HG03175 (cell line): ENCODE measurements around the gene CFAP77.

Experiments
- ATAC-seq: cut with Tn5 transposase; IDR thresholded peaks from one replicate; pipeline ENCODE4 v1.9.1; 2021; ENCODE audit warnings: mild to moderate bottlenecking, moderate library complexity; ENCODE audit not compliant: unreplicated experiment

CFAP77 gene

DNA sequence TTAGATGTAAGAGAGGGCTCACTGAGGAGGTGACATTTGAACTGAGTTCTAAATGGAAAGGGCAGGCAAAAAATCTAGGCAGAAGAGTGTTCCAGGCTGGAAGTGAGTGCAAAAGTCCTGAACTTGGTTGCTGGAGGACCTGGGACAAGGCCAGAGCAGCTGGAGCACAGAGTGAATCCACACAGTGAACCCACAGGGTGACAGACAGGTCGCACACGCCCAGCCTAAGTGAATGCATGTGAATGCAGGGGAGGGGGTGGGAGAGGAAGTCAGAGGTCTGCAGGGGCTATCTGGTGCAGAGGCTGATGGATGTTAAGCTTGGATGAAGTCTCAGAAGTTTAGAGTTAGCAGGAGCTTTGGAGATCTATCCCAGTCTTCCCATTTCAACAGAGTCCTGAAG, 2.8 kb upstream of the CFAP77 start:
- ATAC-seq = no peak

DNA sequence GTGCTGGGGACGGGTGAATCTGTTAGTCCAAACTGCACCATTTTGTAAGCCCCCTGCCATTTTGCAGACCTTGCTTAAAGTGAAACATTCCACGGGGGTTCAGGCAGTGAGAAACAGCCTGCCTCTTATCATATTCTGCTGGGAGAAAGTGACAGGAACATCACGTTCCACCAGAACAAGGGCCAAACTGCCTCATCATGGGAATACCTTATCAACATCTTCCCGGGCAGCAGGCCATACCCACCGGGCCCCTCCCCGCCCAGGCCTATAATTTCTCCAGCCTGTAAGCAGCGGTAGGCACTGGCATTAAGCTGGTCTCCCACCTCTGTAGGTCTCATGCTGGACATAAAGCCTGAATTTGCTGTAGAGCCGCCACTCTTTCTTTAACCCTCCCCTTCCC, 1.5 kb upstream of the CFAP77 start:
- no peak for ATAC-seq

DNA sequence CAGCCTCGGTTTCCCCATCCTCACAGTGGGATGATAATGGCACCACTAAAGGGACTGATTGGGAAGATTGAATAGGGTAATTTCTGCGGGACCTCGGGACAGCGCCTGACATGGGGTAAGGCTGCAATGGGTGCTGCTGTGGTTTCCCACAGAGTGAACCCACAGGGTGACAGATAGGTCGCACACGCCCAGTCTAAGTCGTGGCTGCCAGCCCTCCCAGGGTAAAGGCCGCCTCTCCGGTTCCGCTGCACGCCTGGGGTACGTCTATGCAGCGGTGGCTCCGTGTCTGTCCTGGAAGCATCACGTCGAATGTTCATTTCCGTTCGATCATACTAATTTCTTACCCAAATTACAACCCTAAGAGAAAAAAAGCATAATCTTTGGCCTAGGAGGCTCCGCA, 631 bp downstream of the CFAP77 start:
- no peak for ATAC-seq

DNA sequence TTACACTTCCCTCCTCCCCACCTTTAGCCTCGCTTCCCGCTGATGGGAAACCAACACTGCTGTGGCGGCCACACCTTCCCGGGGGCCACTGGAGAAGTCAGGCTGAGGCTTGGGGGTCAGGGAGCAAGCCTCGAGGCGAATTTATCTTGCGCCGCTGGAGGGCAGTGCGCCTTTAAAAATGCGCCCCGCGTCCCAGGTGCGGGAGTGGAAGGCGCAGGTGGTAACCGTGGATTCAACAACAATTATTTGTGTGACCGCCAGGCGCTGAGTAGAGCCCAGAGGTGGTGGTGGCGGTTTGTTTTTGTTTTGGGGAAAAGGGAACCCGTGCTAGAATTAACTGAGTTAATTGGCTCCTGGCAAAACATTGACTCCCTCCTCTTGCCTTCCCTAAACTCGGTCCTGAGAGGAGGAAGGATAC, 1.1 kb downstream of the CFAP77 start:
- ATAC-seq = peak; percentile 24

DNA sequence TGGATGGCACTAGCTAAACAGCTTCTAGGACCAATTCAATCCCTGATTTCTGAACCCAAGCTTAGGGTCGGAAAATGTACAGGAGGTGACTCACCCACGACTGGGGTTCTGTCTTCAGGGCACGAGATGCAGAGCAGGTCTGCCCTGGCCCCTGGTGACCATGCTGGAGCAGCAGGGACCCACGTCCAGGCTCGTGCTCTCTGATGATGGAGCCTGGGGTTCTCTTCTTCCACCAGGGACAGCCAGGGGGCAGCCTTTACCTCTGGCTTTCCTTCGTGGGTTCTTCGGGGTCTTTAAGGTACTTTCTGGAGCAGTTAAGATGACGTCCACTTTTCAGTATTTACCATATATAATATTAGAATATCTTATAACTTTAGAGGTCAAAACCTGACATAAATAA, 2.1 kb downstream of the CFAP77 start:
- no peak for ATAC-seq

DNA sequence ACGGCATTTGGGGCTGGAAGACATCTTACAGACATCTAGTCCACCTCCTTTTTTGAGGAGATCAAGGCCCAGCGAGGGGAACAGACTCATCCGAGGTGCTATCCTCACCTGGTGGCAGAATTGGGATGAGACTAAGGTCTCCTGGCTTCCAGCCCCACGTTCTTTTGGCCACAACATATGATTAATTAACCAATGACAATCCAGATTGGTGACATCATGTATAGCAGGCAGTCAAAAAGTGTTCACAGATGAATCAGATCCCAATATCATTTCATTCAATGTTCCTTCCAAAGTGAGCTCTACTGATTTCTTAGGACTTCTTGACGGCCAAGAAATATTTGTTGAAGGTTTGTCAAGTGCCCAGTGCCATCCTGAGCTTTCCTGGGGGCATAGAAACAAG, 3.9 kb downstream of the CFAP77 start:
- no peak for ATAC-seq

DNA sequence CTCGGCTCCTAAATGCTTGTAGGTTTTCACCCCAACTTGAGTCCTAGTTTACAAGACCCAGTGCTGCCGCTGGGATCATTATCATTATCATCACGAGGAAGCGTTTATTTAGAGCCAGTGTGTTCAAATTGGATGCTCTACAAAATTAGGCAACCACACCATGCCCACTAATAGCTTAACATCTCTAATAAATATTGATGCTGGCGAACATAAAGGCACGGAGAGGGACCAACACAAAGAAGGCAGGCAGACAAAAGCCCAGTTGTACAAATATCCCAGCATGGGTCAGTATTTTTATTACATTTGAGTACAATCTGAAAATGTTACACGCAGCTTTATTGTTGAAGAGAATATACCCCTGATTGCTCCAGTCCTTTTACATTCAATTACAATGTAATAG, 4.7 kb downstream of the CFAP77 start:
- no peak for ATAC-seq

DNA sequence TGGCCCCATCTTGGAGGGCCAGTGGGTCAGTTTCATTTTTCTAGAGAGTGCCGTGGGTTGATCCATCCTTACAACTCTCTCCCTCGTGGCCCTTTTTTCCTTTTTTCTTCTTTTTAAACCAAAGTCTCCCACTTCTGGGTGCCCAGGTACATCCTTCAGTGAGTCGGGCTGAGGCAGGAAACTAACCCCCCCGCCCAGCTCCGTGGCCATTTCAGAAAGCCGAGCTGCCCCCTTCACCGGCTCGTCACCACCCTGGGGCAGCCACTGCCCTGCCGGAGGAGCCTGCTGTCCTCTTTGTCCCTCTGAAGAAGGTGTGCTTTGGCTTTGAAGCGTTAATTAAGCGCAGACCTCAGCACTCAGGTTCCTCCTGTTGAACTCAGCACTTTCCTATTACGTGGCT, 5.2 kb downstream of the CFAP77 start:
- no peak for ATAC-seq

DNA sequence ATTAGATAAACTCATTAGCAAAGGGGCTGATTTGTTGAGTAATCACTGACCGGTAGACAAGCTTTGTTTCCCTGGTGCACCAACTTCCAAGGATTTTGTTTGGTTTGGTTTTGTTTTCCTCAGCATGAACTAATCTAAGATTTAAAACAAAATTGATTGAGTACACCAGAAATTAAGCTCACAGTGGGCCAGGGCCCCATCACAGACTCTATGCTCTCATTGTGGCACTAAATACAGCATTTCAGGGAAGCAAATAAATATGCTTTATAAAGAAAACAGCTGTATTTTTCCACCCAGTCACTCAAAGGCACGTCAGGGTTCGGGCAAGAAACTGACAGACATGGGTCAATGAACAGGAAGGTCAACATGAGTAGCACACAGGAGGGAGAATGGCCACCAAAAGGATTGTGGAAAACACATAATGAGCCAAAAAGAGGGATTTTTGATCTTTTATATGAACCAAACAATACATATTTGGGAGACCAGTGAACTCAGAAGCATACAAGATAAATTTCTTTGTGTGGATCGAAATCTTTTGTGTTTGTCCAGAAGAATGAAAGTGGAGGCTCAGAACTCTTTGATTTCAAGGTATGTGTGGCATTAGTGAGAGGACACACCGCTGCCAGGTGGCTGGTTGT, 8.8 kb downstream of the CFAP77 start:
- no peak for ATAC-seq

DNA sequence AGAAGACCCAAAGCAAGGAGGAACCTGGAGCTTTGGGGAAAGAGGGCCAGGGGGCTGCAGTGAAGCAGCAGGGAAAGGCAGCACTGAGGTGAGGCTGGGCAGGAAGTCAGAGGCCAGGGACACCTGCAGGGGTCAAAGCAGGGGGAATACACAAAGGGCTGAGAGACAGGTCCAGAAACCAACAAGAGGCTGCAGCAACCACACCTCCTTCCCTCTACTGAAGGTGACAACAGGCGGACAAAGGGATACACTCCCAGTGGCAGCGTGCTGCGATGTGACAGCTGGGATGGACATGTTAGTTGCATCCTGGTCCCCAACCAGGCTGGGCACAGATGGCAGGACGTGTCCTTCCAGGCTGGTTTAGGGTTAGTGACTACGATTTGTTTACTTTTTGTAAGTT, 12.6 kb downstream of the CFAP77 start:
- no peak for ATAC-seq

DNA sequence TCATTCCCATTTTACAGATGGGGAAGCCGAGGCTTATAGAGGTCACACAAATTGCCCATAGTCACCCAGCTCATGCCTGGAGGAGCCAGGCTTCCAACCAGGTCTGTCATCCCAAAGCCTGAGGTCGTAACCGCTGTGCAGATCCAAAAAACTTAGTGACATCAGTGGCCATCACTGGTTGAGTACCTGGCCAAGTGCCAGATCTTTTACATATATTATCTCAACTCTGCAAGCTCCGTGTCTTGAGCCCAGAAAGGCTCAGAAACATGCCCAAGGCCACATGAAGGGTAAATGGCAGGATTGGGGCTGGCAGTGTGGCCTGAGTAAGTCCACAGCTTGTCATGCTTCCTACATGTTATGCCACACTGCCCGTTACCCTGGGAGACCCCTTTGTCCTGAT, 13.5 kb downstream of the CFAP77 start:
- ATAC-seq = no peak

DNA sequence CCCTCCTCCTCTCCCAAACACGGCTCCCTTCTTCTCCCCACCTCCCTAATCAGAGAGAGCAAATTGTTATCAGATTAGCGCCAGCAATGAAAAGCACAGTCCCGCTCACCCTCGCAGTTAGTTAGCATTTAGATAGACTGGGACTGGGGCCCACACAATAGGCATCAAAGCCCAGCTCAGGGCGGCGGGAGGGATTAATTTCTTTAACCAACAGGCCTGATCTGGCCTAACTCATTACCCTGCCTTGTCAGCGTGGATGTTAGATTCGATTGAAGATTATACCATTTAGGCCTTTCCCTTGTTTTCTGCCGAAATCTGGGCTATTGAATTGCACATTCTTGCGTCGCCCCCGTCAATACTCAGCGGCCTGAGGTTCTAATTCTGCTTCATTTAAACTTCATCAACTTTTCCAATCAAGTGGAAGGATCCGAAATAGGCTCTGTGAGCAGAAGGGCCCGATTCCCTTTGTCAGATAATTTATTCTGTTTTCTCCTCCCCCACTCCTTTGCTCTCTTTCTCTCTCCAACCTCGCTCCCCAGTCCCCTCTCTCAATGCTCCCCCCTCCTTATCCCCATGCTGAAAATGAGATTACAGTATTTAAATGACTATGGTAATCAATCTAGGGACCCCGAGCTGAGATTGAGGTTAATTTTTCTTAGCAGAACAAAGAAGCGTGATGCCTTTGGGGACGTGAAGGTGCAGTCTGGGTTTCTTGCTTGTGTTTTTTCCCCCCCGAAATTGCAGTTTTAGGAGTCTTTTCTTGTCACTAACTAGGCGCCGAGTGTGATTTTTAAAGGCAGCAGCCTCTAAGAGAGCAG, 15.1 kb downstream of the CFAP77 start:
- ATAC-seq = no peak

DNA sequence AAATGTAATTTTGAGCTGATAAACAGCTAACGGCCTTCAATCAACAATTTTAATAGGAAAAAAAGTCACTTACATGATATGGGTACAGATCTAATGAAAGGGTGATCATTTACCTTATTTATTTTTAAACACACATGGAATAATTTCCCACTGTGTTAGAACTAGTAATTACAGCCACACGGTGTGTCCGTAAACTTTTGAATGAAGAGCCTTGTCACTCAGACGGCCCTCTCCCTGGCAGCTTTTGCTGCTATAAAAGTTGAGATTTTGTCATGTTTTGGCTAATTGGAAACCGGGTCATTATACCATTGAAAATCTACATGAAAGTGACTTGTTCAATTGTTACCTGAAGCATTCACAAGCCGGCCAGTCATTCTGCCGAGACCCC, 15.7 kb downstream of the CFAP77 start:
- ATAC-seq = no peak

DNA sequence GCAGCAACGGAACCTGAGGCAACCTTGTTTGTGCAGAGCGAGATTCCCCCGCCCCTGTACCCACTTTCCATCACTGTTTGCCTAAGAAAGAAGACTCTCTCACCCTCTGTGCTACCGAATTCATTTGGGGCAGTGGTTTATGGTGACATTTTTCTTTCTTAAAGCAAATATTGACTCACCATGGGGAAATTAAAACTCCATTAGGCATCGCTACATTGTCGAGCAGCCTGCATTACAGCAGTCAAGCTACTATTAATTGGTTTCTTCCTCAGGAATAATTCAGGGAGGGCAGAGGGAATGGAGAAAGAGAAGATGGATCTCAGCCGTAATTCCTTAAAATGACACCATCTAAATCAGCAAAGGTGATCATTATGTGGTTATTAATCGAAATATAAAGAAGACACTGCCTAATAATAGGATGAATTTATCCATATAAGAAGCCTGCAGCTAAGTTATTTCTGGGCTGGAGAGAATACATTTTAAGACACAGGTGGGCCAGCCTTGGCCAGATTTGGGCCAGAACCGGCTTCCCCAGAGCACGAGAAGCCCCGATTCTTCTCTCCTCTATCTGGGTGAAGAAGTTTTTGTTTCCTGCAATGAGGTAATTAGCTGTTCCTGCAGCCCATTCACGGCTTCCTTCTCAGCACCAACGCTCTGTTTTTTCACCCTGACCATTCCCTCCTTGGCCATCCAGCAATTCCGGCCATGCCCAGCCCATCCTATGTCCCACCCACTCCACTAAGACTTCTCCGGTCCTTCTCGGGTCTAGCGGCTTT, 16.8 kb downstream of the CFAP77 start:
- no peak for ATAC-seq

DNA sequence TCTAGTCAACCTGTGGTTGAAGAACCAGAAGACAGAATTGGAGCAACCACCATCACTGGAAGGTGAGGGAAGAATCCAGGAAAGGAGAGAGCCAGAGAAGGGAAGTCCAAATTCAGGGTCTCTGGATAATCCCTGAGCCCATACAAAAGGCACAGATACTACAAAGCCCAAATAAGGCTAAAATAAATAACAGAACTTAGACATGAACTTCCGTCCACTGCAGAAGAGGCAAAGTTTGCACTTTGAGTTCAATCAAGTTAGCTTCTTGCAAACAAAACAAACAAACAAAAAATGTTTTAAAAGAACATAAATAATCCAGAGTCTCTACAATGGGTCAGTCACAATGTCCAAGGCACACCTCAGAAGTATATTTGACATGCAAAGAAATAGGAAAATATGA, 21.0 kb downstream of the CFAP77 start:
- ATAC-seq = no peak

DNA sequence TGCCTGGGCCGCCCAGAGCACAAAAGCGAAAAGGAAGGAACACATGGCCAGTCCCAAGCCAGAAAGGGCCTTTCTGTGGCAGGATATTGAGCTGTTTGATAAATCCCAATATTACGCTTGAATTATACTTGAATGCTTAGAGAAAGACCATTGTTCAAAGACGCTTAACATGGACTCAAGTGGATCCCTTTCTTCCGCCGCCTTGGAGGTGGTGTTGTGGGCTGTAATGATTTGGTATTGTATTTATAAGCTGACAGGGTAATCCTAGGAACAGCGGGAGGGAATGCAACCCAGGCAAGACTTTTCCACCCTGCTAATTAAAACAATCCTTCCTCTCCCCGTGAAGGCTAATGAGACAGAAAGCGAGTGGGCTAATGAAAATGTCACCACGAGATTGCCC, 24.9 kb downstream of the CFAP77 start:
- ATAC-seq = no peak

DNA sequence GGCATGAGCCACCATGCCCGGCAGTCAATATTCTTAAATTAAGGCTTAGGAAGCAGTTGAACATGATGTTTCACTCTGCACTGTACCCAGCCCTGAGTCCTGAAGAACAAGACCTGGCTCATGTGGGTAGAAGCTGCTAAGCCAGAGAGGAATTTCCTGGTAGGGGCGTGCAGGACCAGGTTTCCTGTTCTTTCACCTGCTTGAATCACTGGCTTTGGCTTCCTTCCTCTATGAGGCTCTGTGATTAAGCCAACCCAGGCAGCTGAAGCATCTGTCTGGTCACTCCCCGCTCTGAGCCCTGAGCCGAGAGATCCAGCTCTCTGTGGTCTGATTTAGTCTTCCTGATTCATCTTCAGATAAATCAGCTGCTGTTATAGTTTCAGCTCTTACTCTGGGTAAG, 29.1 kb downstream of the CFAP77 start:
- no peak for ATAC-seq

DNA sequence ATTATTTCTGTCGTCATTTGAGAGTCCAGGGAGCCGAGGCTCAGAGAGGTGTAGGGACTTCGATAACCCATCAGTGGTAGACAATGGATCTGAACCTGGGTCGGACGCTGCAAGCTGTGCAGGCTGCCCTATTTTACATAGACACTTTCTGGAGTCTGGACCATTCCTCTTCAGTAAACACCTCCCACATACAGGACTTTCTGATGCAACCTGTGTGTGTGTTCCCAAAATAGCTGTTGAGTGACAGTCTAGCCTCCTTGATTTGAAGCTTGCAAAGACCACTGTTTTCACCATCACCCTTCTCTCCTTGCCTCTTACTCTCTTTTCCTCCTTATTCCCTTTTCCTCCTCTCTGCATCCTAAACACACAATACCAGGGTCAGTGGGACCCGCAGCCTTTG, 30.7 kb downstream of the CFAP77 start:
- no peak for ATAC-seq

DNA sequence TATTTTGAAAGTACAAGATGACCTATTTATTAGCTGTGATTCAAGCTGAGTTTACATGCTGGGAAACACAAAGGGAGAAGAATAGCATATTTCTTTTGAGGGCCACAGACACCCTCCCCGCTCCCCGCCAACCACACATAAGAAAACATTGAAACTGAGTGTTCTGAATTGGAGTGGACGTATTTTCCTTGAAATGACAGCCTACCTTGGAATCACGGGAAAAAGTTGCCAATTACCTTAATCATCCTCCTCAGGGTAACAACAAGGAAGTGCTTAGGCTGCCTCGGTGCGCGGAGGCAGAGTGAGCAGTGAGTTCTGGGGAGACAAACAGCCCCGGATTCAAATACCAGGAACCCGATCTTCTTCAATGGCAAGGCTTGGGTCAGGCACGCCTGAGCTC, 31.4 kb downstream of the CFAP77 start:
- ATAC-seq = no peak

DNA sequence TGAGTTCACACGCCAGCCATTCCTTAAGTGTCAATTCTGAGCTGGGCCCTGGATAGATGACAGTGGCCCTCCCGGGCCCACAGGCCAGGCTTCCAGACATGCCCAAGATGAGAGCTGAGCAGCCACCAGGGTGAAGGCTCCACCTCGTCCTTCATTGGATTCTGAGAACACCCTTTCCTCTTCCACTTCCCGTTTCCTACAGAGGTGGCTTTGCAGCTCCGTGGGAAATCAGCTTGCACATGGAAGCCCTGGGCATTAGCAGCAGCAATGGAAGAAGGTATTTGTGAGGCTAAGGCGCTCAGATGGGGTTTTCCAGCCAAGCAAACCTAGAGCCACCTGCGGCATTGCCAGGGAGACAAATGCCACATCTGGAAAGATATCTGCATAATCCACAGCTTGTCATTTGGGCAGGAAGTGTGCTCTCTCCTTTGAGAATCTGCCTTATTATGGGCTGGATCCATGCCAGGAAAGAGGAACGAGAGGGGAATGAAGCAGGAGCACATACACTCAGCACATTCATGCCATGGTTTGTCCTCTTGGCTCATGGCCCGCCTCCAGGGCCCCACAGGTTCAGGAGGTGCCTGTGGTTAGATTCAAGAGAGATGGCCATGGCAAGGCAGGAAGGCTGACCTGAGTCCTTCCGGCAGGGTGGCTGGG, 34.1 kb downstream of the CFAP77 start:
- no peak for ATAC-seq

DNA sequence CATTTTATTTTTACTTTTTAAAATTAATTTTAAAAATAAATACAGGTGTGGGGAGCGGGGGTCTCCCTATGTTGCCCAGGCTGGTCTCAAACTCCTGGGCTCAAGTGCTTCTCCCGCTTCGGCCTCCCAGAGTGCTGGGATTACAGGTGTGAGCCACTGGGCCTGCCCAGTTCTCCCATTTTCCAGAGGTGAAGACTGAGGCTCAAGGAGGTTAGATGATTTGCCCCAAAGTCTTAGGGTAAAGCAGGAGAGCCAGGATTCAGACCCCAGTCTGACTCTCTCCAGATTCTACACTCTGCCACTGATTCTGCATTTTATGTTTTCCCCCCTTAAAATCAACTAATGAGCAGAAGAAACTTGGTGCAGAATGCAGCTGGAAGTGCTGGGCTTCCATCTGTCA, 36.9 kb downstream of the CFAP77 start:
- no peak for ATAC-seq

DNA sequence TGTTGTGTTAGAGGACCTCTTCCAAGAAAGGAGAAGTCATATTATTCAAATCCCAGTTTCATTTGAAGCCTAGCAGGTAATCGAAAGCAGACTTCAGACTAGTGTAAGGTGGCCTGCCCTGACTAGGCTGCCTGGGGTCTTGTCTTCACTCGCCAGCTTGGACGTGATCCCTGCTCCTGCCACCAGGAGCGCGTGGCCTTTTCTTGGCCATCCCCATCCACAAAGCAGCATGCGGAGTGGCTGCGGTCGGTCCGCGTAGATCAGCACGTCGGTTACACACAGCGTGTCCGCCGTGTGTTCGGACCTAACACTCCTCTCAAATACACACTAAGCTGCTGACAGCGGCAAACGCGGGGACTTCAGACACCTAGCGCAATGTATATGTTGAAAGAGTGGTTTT, 37.3 kb downstream of the CFAP77 start:
- ATAC-seq = no peak
